Measurements from ENCODE around the gene CHODL. TPM values are rescaled to one million over a fixed set of nuclear protein-coding genes. Genes with fewer than 3 reads are reported as not detected.

The CHODL gene
- total RNA-seq, 2 donors from 2014 or later = 0.13 TPM; not detected in 1

DNA sequence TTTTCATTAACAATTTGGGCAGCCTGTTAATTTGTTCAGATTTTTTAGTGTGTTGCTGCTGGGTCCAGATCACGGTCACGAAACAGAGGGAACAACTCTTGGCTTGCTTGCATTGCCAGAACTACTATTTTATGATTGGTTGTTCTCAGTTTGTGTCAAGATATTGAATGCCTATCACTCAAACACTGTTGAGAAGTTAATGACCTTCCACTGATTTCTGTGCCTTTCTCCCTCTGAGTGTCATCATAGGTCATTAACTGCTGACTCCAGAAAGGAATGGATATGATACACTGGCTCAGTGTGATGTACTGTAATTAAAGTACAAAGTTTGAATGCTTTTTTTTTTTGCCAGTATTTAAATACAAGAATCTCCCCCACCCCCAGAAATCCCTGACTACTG is 9.2 kb downstream of the CHODL start:
- H3K4me1 Mint-ChIP-seq = no peaks in the 10 kb centered on the region
- no peaks in the 10 kb centered on the region for H3K27me3 Mint-ChIP-seq
- H3K27ac Mint-ChIP-seq = no peak overlapping the region
- no peak overlapping the region for H3K4me3 Mint-ChIP-seq
- H3K36me3 Mint-ChIP-seq (ENCODE audit: low read depth) = no peaks in the 10 kb centered on the region
- ATAC-seq (replicated peaks) = no peak
- no peaks in the 10 kb centered on the region for H3K9me3 Mint-ChIP-seq

GRCh38 chr21:18265944-18266343 is 21.3 kb downstream of the CHODL start:
- no peaks in the 10 kb centered on the region for H3K9me3 Mint-ChIP-seq
- no peaks in the 10 kb centered on the region for H3K27me3 Mint-ChIP-seq
- no peak overlapping the region for H3K4me3 Mint-ChIP-seq
- no peaks in the 10 kb centered on the region for H3K4me1 Mint-ChIP-seq
- ATAC-seq (replicated peaks) = no peak
- H3K27ac Mint-ChIP-seq = no peak overlapping the region
- no peaks in the 10 kb centered on the region for H3K36me3 Mint-ChIP-seq (ENCODE audit: low read depth)

- Mint-ChIP-seq H3K36me3 (ENCODE audit: low read depth) (no peaks in the 10 kb centered on the region), H3K4me3 (no peak overlapping the region), H3K4me1 (no peaks in the 10 kb centered on the region), H3K27ac (no peak overlapping the region), H3K27me3 (no peaks in the 10 kb centered on the region), H3K9me3 (no peaks in the 10 kb centered on the region)
- ATAC-seq (replicated peaks) = no peak
Measured at GRCh38 chr21:18267496-18267895, 22.9 kb downstream of the CHODL start.

DNA sequence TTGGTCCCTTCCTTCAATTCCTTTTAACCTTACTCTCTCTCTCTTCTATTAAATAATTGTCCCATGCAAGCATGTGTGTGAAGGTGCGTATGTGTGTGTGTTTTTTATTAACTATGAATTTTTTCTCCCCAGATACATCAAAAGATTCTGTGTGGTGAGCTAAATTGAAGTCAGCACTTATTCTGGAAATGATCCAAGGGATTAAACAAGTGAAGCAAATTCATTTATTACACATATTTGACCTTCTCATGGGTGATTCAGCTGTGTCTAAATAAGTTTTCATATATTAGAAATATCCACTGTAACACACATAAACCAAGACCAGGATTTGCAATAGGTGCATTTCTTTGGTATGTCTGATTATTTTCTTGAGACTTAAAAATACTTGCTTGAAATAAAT is 24.3 kb downstream of the CHODL start:
- no peaks in the 10 kb centered on the region for H3K4me1 Mint-ChIP-seq
- no peak for ATAC-seq (replicated peaks)
- H3K27me3 Mint-ChIP-seq = no peaks in the 10 kb centered on the region
- H3K9me3 Mint-ChIP-seq = no peaks in the 10 kb centered on the region
- no peaks in the 10 kb centered on the region for H3K36me3 Mint-ChIP-seq (ENCODE audit: low read depth)
- H3K27ac Mint-ChIP-seq = no peak overlapping the region
- no peak overlapping the region for H3K4me3 Mint-ChIP-seq

GRCh38 chr21:18269856-18270255 is 25.2 kb downstream of the CHODL start:
- no peaks in the 10 kb centered on the region for H3K36me3 Mint-ChIP-seq (ENCODE audit: low read depth)
- ATAC-seq (replicated peaks) = no peak
- no peaks in the 10 kb centered on the region for H3K4me1 Mint-ChIP-seq
- no peak overlapping the region for H3K4me3 Mint-ChIP-seq
- H3K9me3 Mint-ChIP-seq = no peaks in the 10 kb centered on the region
- H3K27me3 Mint-ChIP-seq = no peaks in the 10 kb centered on the region
- H3K27ac Mint-ChIP-seq = no peak overlapping the region

GRCh38 chr21:18273400-18273799 is 28.8 kb downstream of the CHODL start:
- H3K9me3 Mint-ChIP-seq = no peaks in the 10 kb centered on the region
- H3K27me3 Mint-ChIP-seq = no peaks in the 10 kb centered on the region
- no peaks in the 10 kb centered on the region for H3K4me1 Mint-ChIP-seq
- H3K27ac Mint-ChIP-seq = no peak overlapping the region
- H3K4me3 Mint-ChIP-seq = no peak overlapping the region
- ATAC-seq (replicated peaks) = no peak
- H3K36me3 Mint-ChIP-seq (ENCODE audit: low read depth) = no peaks in the 10 kb centered on the region

- Mint-ChIP-seq H3K27me3 (no peaks in the 10 kb centered on the region), H3K36me3 (ENCODE audit: low read depth) (no peaks in the 10 kb centered on the region), H3K4me1 (no peaks in the 10 kb centered on the region), H3K9me3 (no peaks in the 10 kb centered on the region), H3K27ac (no peak overlapping the region), H3K4me3 (no peak overlapping the region)
- ATAC-seq (replicated peaks) = no peak
Measured at GRCh38 chr21:18274370-18274769, 29.7 kb downstream of the CHODL start.

- no peaks in the 10 kb centered on the region for H3K9me3 Mint-ChIP-seq
- H3K27me3 Mint-ChIP-seq = peaks cover 4% of the 10 kb centered on the region
- ATAC-seq (replicated peaks) = no peak
- H3K4me3 Mint-ChIP-seq = no peak overlapping the region
- H3K27ac Mint-ChIP-seq = no peak overlapping the region
- H3K36me3 Mint-ChIP-seq (ENCODE audit: low read depth) = no peaks in the 10 kb centered on the region
- H3K4me1 Mint-ChIP-seq = no peaks in the 10 kb centered on the region
Measured at GRCh38 chr21:18275781-18276180, 31.1 kb downstream of the CHODL start.

GRCh38 chr21:18285379-18285778 is 40.7 kb downstream of the CHODL start:
- Mint-ChIP-seq H3K36me3 (ENCODE audit: low read depth) (no peaks in the 10 kb centered on the region), H3K27me3 (peaks cover 6% of the 10 kb centered on the region), H3K4me1 (no peaks in the 10 kb centered on the region), H3K9me3 (no peaks in the 10 kb centered on the region), H3K4me3 (no peak overlapping the region), H3K27ac (no peak overlapping the region)
- ATAC-seq (replicated peaks) = no peak

DNA sequence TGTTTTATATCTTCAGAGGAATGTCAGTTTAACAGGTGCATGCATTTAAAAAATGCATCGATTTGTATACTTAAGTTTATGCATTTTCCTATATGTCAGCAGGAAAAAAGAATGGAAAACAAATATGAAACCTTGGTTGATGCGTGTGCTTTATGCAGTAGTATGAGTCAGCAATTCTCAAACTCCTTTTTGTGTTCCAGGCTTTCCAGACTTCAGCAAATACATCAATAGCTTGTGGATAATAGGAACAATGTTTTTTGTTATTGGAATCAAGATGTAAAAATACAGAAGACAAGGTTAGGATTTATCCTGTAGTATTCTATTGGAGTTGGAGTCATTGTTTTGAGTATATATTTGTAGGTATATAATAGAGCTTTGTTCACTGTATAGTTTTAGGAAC is 45.2 kb downstream of the CHODL start:
- H3K27me3 Mint-ChIP-seq = peaks cover 3% of the 10 kb centered on the region
- no peaks in the 10 kb centered on the region for H3K9me3 Mint-ChIP-seq
- H3K27ac Mint-ChIP-seq = no peak overlapping the region
- ATAC-seq (replicated peaks) = no peak
- H3K4me1 Mint-ChIP-seq = no peaks in the 10 kb centered on the region
- no peaks in the 10 kb centered on the region for H3K36me3 Mint-ChIP-seq (ENCODE audit: low read depth)
- no peak overlapping the region for H3K4me3 Mint-ChIP-seq

DNA sequence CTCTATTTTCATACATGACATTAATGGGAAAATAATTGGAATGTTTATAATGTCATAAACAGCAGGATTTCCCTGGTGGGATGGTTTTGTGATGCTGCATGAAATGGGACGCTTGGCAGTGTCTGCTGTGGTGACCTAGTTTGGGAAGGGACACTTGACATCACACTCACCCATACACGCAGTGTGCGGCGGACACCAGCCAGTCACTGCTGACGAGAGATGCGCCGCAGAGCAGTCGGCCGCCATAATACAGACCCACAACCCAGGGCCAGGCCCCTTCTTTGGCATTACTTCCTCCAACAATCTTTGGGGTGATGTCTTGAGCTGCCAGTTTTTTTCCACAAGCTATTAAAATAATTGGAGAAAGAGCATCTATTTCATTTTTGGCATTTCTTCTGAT is 49.5 kb downstream of the CHODL start:
- no peak overlapping the region for H3K27ac Mint-ChIP-seq
- no peaks in the 10 kb centered on the region for H3K9me3 Mint-ChIP-seq
- no peak for ATAC-seq (replicated peaks)
- H3K36me3 Mint-ChIP-seq (ENCODE audit: low read depth) = no peaks in the 10 kb centered on the region
- no peak overlapping the region for H3K4me3 Mint-ChIP-seq
- no peaks in the 10 kb centered on the region for H3K4me1 Mint-ChIP-seq
- H3K27me3 Mint-ChIP-seq = no peaks in the 10 kb centered on the region

DNA sequence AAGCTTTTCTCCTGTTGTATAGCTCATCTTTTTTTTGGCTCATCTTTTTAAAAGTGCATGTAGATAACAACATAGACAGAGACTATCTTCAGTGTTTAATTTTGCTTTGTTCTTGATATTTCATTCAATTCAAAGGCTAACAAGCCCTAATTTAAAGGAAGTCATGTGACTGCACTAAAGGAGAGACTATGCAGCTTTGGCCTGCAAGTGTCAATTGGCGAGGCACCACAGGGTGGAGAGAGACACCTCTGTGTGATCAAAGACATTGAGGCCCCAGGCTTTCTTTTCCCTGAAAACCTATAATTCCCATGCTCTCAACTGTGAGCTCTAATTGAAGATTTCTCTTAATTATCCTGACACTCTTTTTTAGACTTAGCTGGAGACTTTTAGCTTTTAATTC is 53.6 kb downstream of the CHODL start:
- no peak overlapping the region for H3K4me3 Mint-ChIP-seq
- no peak overlapping the region for H3K27ac Mint-ChIP-seq
- ATAC-seq (replicated peaks) = no peak
- H3K9me3 Mint-ChIP-seq = no peaks in the 10 kb centered on the region
- H3K36me3 Mint-ChIP-seq (ENCODE audit: low read depth) = no peaks in the 10 kb centered on the region
- H3K4me1 Mint-ChIP-seq = no peaks in the 10 kb centered on the region
- H3K27me3 Mint-ChIP-seq = peaks cover 3% of the 10 kb centered on the region

Other genes with a start within 250 kb of the CHODL start
- gene TMPRSS15, start 159.0 kb downstream of the CHODL start, total RNA-seq = not detected